SH-SY5Y (cell line): ENCODE results near the gene MIGA2.

Source experiments
- GATA2 ChIP-seq: IDR thresholded peaks from 2 replicates; pipeline ENCODE4 v1.6.1; 2011; ENCODE audit warnings: mild to moderate bottlenecking, low read depth, low read length
- GATA3 ChIP-seq: IDR thresholded peaks from 2 replicates; pipeline ENCODE4 v1.6.1; 2011; ENCODE audit warnings: low read depth, mild to moderate bottlenecking, low read length, moderate library complexity

The MIGA2 gene

DNA sequence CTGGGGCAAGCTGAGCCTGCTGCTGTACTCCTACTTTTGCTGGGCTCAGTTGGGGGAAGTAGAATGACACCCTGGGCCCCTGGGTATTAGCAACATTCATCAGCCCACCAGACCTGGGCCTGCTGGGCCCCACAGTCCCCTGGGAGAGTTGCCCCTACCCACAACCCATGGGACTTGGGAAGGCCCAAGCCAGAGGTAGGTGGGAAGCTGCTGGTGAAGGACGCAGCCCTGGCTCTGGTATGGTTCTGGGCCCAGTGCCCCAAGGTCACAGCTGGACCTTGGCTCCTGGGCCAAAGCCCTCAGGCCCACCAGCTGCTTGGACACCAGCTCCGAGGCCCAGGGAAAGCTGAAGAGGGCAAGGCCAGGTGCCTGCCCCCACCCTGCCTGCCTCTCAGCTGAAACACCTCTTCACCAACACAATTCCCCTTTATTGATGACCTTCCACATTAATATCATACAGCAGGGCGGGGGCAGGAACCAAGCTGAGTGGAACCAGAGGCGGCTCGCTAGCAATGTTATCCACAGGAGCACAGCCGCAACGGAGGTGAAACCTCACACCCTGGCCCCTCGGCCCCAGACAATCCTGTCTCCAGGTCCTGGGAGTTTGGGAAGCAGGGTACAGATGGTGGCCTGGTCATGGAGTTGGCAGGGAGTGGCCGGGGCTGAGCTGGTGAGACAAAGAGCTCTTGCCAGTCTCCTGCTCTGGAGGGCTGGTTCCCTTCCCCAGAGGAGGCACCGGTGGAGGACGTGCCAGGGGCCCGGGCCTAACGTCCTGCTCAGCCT lies 58.2 kb downstream of the MIGA2 start:
- TF ChIP-seq GATA2 (no peak), GATA3 (no peak)

DNA sequence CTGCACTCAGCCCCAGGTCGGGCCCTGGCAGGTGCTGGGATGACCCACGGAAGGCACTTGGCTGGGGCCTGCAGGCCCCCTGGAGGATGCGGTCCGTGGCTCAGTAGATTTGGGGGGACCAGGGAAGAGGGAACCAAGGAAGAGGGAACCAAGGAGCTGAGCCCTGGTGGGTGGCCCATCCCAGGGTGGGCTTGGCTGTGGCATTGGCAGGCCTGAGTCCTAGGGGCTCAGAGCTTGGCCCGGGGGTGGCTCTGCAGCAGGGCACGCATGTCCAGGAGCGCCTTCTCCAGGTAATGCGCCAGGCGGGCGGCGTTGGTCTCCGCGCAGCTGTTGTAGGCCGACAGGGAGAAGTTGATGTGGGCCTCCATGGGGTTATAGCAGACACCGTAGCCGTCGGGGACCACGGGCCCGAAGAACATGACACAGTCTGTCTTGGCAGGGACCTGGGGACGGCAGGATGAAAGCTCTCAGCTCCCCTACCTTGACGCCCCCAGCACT lies 58.8 kb downstream of the MIGA2 start:
- TF ChIP-seq GATA3, result no peak
- TF ChIP-seq GATA2, result no peak

DNA sequence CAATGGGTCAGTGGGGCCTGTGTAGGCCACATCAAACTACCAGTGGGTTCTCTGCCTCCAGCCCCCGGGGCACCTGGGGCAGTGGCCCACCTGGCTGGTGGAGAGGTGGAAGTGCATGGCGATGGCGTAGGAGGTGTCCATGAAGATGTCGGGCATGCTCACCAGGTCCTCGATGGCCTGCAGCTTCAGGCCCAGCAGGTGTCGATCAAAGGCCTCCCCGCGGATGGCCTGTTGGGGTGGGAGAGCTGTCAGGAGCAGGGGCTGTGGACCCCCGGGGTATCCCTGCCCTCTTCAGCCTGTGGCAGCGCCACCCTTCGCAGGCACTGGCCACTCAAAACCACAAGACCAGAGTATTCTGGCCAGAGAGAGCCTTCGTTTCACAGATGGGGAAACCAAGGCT lies 59.5 kb downstream of the MIGA2 start:
- TF ChIP-seq GATA2, result no peak
- TF ChIP-seq GATA3, result no peak

DNA sequence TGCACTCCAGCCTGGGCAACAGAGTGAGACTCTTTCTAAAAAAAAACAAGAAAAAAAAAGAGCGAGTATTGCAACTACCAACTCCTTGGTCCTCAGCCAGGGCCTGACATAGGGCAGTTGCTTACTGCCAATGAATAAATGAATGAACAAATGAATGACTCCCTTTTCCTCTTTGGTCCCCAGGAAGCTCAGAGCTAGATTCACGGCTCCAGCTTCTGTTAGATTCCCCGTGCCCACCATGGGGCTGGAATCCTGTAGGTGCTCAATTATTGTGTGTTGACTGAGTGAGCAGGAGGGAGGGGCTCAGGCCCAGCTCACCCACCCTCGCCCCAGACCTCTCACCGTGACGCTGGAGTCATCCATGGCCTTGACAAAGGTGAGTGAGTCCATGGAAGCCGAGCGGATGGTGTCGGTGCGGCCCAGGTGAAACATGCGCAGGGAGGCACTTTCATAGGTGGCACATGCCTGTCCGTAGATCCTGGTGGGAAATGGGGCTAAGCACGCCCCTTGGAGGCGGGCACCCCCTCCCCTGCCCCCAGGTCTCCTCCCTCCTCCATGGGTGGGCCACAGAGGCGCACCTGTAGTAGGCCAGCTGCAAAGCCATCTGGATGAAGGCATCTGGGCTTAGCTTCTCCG lies 61.4 kb downstream of the MIGA2 start:
- no peak for TF ChIP-seq GATA2
- TF ChIP-seq GATA3, result no peak

DNA sequence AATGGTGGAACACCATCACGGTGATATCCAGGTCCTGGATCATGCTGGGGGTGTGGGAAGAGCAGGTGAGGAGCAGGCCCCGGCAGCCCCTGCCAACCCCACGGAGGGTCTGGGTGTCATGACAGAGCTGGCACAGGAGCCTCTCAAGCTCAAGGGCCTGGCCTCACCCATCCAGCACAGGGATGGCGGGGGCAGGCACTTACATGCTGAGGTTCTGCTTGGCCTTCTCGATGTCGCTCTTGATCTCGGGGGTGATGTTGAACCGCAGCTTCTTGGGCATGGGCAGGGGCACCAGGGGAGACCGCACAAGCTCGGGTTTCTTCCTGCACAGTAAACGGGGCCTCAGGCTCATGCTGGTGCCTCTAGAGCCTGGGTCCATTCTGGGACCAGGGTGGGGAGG lies 61.9 kb downstream of the MIGA2 start:
- no peak for TF ChIP-seq GATA2
- TF ChIP-seq GATA3, result no peak

DNA sequence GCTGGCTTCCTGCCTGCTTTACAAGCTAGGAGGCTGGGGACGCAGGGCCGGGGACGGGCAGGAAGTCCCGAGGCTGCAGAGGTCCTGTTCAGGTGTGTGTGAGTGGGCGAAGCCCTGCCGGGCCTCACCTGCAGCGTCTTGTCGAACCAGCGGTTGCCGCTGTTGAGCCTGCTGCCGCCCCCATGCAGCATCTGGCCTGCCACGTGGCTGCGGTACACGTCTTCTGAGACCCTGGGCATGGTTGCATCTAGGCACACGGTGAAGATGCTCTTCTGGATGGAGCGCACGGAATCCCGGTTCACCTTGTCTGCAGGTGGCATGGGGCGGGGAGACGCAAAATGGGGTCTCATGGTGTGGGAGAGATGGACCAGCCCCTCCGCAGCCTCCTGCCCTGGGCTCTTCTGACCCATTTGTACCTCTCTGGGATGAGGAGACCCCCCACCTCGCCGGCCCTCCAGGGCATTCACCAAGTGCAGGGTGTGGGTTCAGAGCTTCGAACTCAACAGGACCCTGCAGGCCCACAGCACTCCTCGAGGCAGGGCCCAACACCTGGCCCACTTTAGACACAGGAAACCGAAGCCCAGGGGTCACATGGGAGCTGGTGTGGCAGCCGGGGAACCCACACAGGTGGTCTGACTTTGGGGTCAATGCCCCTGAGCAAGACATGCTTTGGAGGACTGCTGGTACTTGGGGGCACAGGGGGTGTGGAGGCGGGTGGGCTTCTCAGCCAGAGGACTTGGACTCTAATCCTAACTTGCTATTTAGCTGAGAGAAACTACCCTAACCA lies 64.2 kb downstream of the MIGA2 start:
- TF ChIP-seq GATA3, result no peak
- TF ChIP-seq GATA2, result no peak

DNA sequence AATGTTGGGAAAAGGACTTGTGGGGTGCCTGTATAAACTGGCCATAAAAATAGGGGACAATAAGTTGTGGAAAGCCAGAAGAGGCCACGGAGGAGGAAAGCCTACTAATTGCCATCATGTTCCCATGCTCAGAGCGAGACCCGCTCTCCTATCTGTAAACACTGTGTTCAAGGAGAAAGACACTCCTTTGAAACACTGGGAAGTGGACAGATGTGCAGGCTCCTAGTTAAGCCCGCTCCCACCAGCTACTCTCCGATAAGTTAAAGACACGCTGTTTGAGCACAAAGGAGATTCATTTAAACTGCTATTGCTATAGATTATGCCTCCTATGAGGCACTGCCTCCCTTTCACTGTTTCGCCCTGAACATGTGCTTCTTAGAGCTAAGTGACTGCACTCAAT lies 64.9 kb downstream of the MIGA2 start:
- no peak for TF ChIP-seq GATA2
- no peak for TF ChIP-seq GATA3

DNA sequence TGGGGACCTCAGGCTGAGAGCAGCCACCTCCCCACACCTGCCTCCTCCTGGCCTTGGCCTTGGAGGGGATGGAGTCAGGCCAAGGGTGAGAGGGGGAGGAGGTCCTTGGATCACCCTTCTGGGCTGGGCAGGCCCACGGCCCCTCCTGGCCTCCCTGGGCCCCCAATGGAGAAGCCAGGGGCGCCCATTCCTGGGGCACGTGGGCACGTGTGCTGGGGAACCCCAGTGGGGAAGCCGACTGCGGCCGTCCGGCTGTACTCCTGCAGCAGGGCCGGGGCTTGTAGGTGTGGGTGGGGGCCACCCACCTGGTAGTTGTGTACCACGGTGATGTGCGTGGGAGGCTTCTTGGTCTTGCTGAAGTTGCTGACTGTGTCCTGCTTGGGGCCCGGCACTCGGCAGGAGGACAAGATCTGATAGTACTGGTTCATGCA lies 65.7 kb downstream of the MIGA2 start:
- TF ChIP-seq GATA2 (no peak), GATA3 (no peak)

DNA sequence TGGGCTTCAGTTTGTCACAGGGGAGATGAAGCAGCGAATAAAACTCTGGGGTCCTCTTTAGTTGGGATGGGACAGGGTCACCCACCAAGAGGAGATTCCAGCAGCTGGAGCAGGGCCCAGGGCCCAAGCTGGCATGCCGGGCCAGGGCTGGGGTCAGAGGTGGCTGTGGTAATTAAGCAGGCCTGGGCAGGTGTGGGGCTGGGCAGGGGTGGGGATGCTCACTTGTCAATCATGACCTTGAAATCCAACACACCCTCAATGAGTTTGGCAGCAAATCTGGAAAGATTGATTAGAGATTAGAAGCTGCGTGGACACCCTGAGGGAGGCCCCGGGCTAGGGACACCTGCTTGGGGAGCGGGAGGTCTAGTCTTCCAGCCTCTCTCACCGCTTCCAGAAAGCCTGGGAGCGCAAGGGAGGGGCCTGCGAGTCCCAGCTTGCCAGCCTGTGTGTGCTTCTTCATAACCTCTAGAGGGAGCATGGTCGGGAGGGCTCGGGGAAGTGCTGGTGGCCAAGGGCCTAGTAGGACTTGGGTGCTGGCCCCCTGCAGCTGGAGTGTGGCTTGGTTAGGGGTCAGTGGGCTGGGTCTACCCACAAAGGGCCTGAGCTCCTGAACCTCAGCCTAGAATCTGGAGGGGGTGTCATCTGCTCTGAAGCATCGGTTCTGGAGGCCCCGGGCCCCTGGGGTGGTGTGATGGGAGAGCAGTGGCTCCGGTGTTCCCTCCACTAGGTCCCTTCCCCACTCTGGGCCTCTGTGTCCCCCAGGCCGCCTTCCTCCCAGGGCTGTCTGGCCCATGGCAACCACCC lies 66.6 kb downstream of the MIGA2 start:
- no peak for TF ChIP-seq GATA2
- TF ChIP-seq GATA3, result no peak

DNA sequence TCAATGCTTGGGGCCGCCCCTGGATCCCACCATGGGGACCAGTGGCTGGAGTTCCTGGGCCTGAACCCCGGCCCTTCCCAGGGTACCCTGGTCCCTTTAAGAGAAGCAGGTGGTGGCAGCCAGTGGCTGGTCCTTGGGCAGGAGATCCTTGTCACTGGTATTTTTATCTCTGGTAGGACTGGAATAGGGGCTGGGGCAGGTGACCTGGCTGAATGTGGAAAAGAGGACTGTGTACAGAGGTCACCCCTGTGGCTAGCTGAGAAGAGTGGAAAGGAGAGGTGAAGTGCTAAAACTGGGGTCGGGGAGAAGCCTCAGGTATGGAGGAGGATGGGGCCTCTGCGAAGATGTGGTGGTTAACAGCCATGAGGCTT lies 67.2 kb downstream of the MIGA2 start:
- TF ChIP-seq GATA2 (no peak), GATA3 (no peak)

DNA sequence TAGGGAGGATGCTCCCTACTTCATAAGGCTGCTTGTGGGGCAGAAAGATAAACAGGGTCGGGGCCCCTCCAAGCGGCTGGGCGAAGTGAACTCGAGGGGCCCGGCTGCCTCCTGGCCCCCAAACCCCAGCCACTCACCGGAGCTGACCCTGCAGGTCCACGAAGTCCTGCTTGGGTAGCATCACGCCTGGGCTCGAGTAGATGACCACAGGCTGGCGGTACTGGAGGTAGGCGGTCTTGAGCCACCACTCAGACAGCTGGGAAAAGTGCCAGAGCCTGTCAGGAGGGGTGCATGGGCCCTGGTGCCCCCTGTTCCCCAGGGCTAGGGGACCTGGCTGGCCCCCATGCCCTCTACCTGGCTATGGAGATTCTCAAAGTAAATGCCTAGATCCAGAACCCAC lies 67.6 kb downstream of the MIGA2 start:
- TF ChIP-seq GATA3 (no peak), GATA2 (no peak)

DNA sequence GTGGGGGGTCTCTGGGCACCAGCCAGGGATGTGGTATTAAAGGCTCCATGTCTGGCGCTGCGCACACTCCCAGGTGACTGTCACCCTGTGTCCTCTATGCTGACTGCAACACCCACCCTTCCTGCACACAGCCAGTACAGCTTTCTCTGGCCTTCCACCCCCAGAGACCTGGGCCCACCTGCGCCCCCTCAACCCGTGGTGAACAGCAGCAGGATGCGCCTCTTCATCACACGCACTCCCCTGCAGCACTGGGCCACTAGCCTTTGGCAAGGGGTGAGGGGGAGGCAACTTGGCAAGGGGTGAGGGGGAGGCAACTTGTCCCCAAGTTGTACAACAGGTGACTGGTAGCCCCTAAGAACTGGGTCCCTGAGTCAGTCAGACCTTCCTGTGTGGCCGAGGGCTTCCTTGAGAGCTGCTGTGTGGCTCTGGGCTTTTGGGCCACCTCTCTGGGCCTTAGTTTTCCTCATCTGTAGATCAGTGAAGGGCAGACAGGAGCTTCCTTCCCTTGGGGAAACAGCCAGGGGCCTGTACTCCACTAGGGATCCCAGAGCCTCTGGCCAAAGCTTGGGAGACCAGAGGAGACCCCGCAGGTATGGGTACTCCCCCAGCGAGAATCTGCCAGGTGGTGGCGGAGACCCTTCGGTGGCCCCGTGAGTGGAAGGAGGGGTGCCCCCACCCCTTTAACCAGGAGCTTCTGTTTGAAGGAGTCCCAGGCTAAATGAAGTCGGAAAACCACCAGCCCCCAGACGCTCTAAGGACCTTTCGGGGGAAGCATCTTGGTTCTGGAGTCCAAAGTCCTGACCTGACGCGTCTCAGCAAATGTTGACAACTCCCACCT lies 69.7 kb downstream of the MIGA2 start:
- TF ChIP-seq GATA2 (no peak), GATA3 (no peak)

DNA sequence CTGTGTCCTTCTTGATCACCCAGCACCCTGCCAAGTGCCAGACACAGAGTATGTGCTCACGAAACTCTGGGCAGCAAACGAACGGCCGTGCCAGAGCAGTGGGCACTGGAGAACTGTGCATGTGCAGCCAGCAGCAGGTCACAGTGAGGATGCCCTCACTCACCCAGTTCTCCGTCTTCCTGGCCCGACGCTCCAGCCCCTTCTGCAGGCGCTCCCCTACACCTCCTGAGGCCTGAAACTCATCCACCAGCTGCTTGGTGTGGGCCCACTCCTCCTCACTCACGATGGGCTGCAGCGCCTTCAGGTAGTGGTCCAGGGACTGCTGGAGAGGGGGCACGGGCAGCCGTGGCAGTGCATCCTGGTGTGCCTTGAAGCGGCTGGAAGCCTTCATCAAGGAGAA lies 71.2 kb downstream of the MIGA2 start:
- no peak for TF ChIP-seq GATA2
- no peak for TF ChIP-seq GATA3
